Right lobe of liver (tissue), 6 donors: ENCODE measurements around the gene AGAP2. TPM values are rescaled to one million over a fixed set of nuclear protein-coding genes. Genes with fewer than 3 reads are reported as not detected.
"Not testable (repeated sequence)": the region's sequence is repeated elsewhere in the genome, so short reads cannot be mapped to it uniquely, and the experiment has no call there.

Source experiments
- ATAC-seq, 4 donors: fragments of 200-7000 bp; cut with Tn5 transposase; one replicate each; pipeline ENCODE4 v1.9.1; 2020; ENCODE audit warnings: mild to moderate bottlenecking in 4 of 4, moderate library complexity in 4 of 4
- DNase-seq, 3 donors: peaks; one replicate each; pipeline ENCODE4 v3.0.0-alpha.2; 2020
- H3K27ac ChIP-seq, 3 donors: fragments of 200-600 bp; one replicate each; pipeline ENCODE4 v1.8.0; 2022
- H3K27me3 ChIP-seq, 2 donors: fragments of 200-600 bp; one replicate each; pipeline ENCODE4 v1.8.0; 2022
- H3K36me3 ChIP-seq, 4 donors: fragments of 200-600 bp; sonication (generic) in 1 of 4; one replicate each; pipeline versions ENCODE4 v1.5.1 to v1.8.0; 2017 to 2022; ENCODE audit warnings: control low read depth in 1 of 4
- H3K4me1 ChIP-seq, 4 donors: fragments of 200-600 bp; sonication (generic) in 1 of 4; one replicate each; pipeline versions ENCODE4 v1.5.1 to v1.8.0; 2017 to 2022; ENCODE audit warnings: control low read depth in 1 of 4
- H3K4me3 ChIP-seq, 3 donors: fragments of 200-600 bp; one replicate each; pipeline ENCODE4 v1.8.0; 2022
- H3K9me3 ChIP-seq, 4 donors: fragments of 200-600 bp; sonication (generic) in 1 of 4; one replicate each; pipeline versions ENCODE4 v1.5.1 to v1.8.0; 2017 to 2022; ENCODE audit warnings: control low read depth in 1 of 4
- POLR2A ChIP-seq: fragments of 450-650 bp; IDR thresholded peaks from one replicate; pipeline ENCODE4 v1.6.1; 2017; ENCODE audit warnings: antibody characterized with exemption, mild to moderate bottlenecking
- WGBS: methylation state at CpG from one replicate; pipeline ENCODE4 v1.1.6; 2018; ENCODE audit warnings: low coverage, low lambda C conversion rate; ENCODE audit not compliant: insufficient coverage; ENCODE audit errors: missing lambda C conversion rate; 5-methylcytosine and 5-hydroxymethylcytosine counted together
- intact Hi-C, 2 donors: fragments of 100-400 bp; cut with DNase I; formaldehyde crosslinking; loops; one replicate each; pipeline versions ENCODE4 v1.11.2 to v1.14.1; 2022
- total RNA-seq, 6 experiments: library from RNA; depleted of rRNA in 2 of 6; stranded (reverse); fragments of >200 nt in 2 of 6; fragmentation: NEBNext Ultra II Directional in 3 of 6; extraction: Animal tissue kit (Norgen Biotek cat#: 25700) in 3 of 6; gene quantifications; one replicate each; pipeline versions ENCODE4 v1.1.0 to v1.2.4, GENCODE V29; 2016 to 2023
- TF ChIP-seq, protein P1 (sequence below), 4 donors: fragments of 200-600 bp in 3 of 4; fragments of 450-650 bp in 1 of 4; IDR thresholded peaks; one replicate each; pipeline versions ENCODE4 v1.5.1 to v1.8.0; 2016 to 2022; ENCODE audit warnings: antibody characterized with exemption in 4 of 4, mild to moderate bottlenecking in 2 of 4
- donor health status: DM: no; HTN: yes; CAD: no.
- donor health status: DM: no; HTN: no; CAD: no.
- donor health status: DM: no; HTN: no; CAD: no.
- donor health status: DM: no; HTN: yes; CAD: no.
- donor health status: DM: no; HTN: yes; CAD: no.

AGAP2 gene
- total RNA-seq, 6 experiments from 2014 or later: 0.26 to 0.87 (median 0.57) TPM

DNA sequence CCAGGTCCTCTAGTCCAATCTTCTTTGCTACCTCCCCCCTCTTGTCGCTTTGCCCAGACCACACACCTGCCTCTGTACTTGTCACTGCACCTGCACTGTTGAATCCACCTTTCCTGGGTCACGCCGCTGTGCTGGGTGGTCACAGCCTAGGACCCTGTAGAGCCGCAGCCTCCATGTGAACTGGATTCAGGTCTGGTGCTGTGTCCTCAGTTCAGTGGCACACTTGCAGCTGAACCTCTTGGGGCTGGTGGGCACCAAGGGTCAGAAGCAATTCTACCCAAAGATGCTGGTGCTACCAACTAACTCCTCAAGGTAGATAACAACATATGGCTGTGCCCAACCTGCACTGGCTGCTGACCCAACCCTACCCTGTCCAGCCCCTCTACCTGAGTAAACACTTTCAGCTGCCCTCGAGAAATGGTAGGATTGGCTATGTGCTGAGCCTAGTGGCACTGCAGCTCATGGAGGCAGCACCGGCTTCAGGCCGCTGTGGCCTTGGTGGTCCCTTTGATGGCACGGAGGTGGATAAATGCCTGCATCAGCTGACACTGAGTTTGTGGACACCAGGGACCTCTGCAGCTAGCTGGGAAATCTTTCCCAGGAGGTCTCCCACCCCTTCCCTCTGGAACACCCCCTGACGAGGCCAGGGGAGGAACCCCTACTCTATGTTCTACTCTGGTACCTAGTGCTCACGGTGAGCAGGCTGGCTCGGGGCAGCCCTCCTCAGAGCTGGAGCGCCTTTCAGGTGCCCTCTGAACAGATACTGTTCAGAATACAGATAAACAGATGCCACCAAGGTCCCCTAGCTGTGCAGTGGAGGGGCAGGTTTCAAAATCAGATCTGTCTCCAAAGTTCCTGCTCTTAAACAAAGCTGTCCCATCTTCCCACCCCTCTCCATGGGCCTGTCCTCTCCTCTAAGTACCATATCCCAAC lies 14.3 kb downstream of the AGAP2 start:
- DNase-seq: peak in 1 of 3 donors; percentile 35
- Histone ChIP-seq H3K27me3 (peaks cover 0 to 5% of the 10 kb centered on the region in 2 donors), H3K4me1 (peaks cover 0 to 10% (median 0%) of the 10 kb centered on the region in 4 donors), H3K9me3 (no peaks in the 10 kb centered on the region), H3K36me3 (peaks cover 0 to 21% (median 2%) of the 10 kb centered on the region in 4 donors), H3K27ac (no peak overlapping the region), H3K4me3 (no peak overlapping the region)
- TF ChIP-seq POLR2A: no peak
- TF ChIP-seq, protein P1, sequence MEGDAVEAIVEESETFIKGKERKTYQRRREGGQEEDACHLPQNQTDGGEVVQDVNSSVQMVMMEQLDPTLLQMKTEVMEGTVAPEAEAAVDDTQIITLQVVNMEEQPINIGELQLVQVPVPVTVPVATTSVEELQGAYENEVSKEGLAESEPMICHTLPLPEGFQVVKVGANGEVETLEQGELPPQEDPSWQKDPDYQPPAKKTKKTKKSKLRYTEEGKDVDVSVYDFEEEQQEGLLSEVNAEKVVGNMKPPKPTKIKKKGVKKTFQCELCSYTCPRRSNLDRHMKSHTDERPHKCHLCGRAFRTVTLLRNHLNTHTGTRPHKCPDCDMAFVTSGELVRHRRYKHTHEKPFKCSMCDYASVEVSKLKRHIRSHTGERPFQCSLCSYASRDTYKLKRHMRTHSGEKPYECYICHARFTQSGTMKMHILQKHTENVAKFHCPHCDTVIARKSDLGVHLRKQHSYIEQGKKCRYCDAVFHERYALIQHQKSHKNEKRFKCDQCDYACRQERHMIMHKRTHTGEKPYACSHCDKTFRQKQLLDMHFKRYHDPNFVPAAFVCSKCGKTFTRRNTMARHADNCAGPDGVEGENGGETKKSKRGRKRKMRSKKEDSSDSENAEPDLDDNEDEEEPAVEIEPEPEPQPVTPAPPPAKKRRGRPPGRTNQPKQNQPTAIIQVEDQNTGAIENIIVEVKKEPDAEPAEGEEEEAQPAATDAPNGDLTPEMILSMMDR (IDR thresholded peaks at IDR 0.05): no peak
- no peak for ATAC-seq
- WGBS: 60% methylated on average over 1 of the region's 12 CpGs
- intact Hi-C loops: no loop called here

- DNase-seq (no peak), ATAC-seq (no peak)
- H3K27ac ChIP-seq: no peak overlapping the region
- H3K4me3 ChIP-seq: no peak overlapping the region
- peaks cover 0 to 10% (median 0%) of the 10 kb centered on the region in 4 donors for H3K4me1 ChIP-seq
- H3K36me3 ChIP-seq: peaks cover 0 to 27% (median 7%) of the 10 kb centered on the region in 4 donors
- no peaks in the 10 kb centered on the region for H3K9me3 ChIP-seq
- peaks cover 0 to 5% of the 10 kb centered on the region in 2 donors for H3K27me3 ChIP-seq
- WGBS: 83% methylated on average over 2 of the region's 2 CpGs
- TF ChIP-seq, protein P1 (IDR thresholded peaks at IDR 0.05): no peak
- TF ChIP-seq POLR2A: no peak
- intact Hi-C loops: no loop called here
Measured at GRCh38 chr12:57723630-57723962, 14.9 kb downstream of the AGAP2 start.

- H3K9me3 ChIP-seq: no peaks in the 10 kb centered on the region
- peaks cover 0 to 5% of the 10 kb centered on the region in 2 donors for H3K27me3 ChIP-seq
- ATAC-seq (peak in 1 of 4 donors; percentile 8), DNase-seq (no peak)
- no peak overlapping the region for H3K27ac ChIP-seq
- H3K4me3 ChIP-seq: no peak overlapping the region
- TF ChIP-seq POLR2A: no peak
- TF ChIP-seq, protein P1 (IDR thresholded peaks at IDR 0.05): no peak
- H3K36me3 ChIP-seq: peaks cover 0 to 34% (median 11%) of the 10 kb centered on the region in 4 donors
- intact Hi-C loops: no loop called here
- 54% methylated on average over 10 of the region's 11 CpGs for WGBS
- peaks cover 0 to 10% (median 0%) of the 10 kb centered on the region in 4 donors for H3K4me1 ChIP-seq
Measured at GRCh38 chr12:57722716-57723629, 15.6 kb downstream of the AGAP2 start.

GRCh38 chr12:57721846-57722608 lies 16.5 kb downstream of the AGAP2 start:
- intact Hi-C loops, H3K27ac ChIP-seq, H3K4me1 ChIP-seq, ATAC-seq, H3K9me3 ChIP-seq, DNase-seq, H3K27me3 ChIP-seq, H3K4me3 ChIP-seq: not testable (repeated sequence)
- 89% methylated on average over 12 of the region's 16 CpGs for WGBS
- H3K36me3 ChIP-seq: peaks cover 0 to 43% (median 18%) of the 10 kb centered on the region in 4 donors
